CD4-positive, alpha-beta memory T cell (primary cell): ENCODE results near the gene CTDP1. TPM values are rescaled to one million over a fixed set of nuclear protein-coding genes. Genes with fewer than 3 reads are reported as not detected.

ENCODE experiments used
- CTCF ChIA-PET: fragments of 350-600 bp; sonication (Branson Sonifier 250); formaldehyde crosslinking; loops from one replicate; lab custom pipeline; 2021; ENCODE audit warnings: inconsistent platforms; ENCODE audit not compliant: partially characterized antibody; lab: Charles Lee
- POLR2A ChIA-PET: fragments of 350-600 bp; sonication (Branson Sonifier 250); formaldehyde crosslinking; loops from one replicate; lab custom pipeline; 2021; ENCODE audit not compliant: partially characterized antibody; lab: Charles Lee
- DNase-seq, 5 donors: peaks; one replicate each; pipeline versions ENCODE4 v3.0.0 to v3.0.0-alpha.2; 2020 to 2022; ENCODE audit warnings: mixed read lengths in 1 of 5
- H3K27ac ChIP-seq: one replicate; pipeline ENCODE4 v1.7.0; 2013; ENCODE audit warnings: low read depth, low read length
- H3K27me3 ChIP-seq: 2 replicates; pipeline ENCODE4 v1.7.0; 2013; ENCODE audit warnings: mild to moderate bottlenecking, low read length, moderate library complexity; ENCODE audit not compliant: insufficient read depth
- H3K36me3 ChIP-seq: 2 replicates; pipeline ENCODE4 v1.7.0; 2013; ENCODE audit warnings: mild to moderate bottlenecking, low read length, moderate library complexity; ENCODE audit not compliant: insufficient read depth
- H3K4me1 ChIP-seq: 2 replicates; pipeline ENCODE4 v1.7.0; 2013; ENCODE audit warnings: mild to moderate bottlenecking, low read length, moderate library complexity; ENCODE audit not compliant: insufficient read depth
- H3K4me3 ChIP-seq, 2 donors: one replicate each; pipeline ENCODE4 v1.7.0; 2013; ENCODE audit warnings: low read length in 2 of 2, mild to moderate bottlenecking in 1 of 2
- H3K9me3 ChIP-seq, 2 donors: one replicate each; pipeline ENCODE4 v1.7.0; 2013; ENCODE audit warnings: low read length in 2 of 2, control low read depth in 1 of 2; ENCODE audit not compliant: control insufficient read depth in 1 of 2
- H3K27ac Mint-ChIP-seq, 7 donors: one replicate each; pipeline ENCODE4 v1.8.0; 2020 to 2021; ENCODE audit warnings: mixed read lengths in 7 of 7, mild to moderate bottlenecking in 6 of 7, inconsistent platforms in 3 of 7, moderate library complexity in 3 of 7
- H3K27me3 Mint-ChIP-seq, 2 donors: one replicate each; pipeline ENCODE4 v1.8.0; 2020 to 2021; ENCODE audit warnings: mixed read lengths in 2 of 2
- H3K36me3 Mint-ChIP-seq, 2 donors: one replicate each; pipeline ENCODE4 v1.8.0; 2020 to 2021; ENCODE audit warnings: mixed read lengths in 2 of 2, inconsistent platforms in 1 of 2, mild to moderate bottlenecking in 1 of 2
- H3K4me1 Mint-ChIP-seq, 4 donors: one replicate each; pipeline ENCODE4 v1.8.0; 2020 to 2021; ENCODE audit warnings: mixed read lengths in 4 of 4, mild to moderate bottlenecking in 1 of 4
- H3K4me3 Mint-ChIP-seq, 8 donors: one replicate each; pipeline ENCODE4 v1.8.0; 2020 to 2021; ENCODE audit warnings: mixed read lengths in 8 of 8, mild to moderate bottlenecking in 7 of 8, moderate library complexity in 6 of 8, inconsistent platforms in 3 of 8
- H3K9me3 Mint-ChIP-seq, 8 donors: one replicate each; pipeline ENCODE4 v1.8.0; 2020 to 2021; ENCODE audit warnings: mixed read lengths in 8 of 8, mild to moderate bottlenecking in 5 of 8, inconsistent platforms in 3 of 8, moderate library complexity in 1 of 8
- intact Hi-C: fragments of 100-400 bp; cut with micrococcal nuclease; formaldehyde crosslinking; loops from one replicate; pipeline ENCODE4 v1.15.1; 2023
- polyA plus RNA-seq, 2 donors: library from polyadenylated mRNA; unstranded; fragments of 300-500 nt; fragmentation: Illumina TruSeq; gene quantifications; one replicate each; pipeline ENCODE4 v1.2.3, GENCODE V29; 2021
- total RNA-seq, 2 experiments: library from RNA; stranded (reverse); gene quantifications; one replicate each; pipeline ENCODE4 v1.2.3, GENCODE V29; 2021

The CTDP1 gene
- total and polyA plus RNA-seq, 4 experiments from 2014 or later = 8.5 to 44.5 (median 36.4) TPM

DNA sequence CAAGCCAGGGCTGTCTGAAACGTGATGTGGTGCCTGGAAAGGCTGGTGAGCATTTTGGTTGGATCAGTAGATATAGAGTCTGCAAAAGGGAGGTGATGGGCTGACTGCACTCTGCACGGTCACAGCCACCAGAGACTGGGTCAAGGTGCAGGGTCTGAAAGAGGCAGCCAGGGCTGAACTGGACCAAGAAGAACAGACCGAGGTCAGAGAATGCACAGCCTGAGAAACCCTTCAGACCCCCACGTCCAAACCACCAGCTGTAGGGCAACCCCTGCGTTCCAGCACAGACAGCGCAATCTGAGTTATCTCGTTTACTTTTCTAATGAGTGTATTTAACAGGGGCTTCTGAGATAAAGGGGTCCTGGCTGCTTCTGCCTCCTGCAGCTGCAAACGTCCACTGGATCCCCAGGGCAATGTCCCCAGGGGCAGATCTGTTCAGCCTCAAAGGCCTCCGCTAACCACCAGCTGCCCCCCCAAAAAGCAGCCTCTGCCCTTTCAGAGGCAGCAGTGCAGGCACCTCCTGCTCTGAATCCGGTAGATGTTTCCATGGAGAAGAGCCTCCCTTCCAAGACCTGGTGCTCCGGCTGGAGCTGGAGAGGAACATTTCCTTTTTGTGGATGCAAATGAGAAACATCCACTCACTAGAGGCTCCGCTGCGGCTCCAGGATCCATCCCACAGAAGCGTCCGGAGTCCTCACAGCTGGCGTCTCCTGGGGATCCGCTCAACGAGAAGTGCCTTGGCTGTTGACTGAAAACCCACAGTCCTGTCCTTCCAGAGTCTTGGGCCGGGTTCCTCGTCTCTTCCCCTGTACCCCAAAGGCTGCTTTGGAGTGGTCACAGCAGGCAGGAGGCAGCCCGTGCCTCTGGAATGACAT is 117.2 kb downstream of the CTDP1 start:
- H3K9me3 Mint-ChIP-seq = peaks cover 0 to 1% (median 0%) of the 10 kb centered on the region in 8 donors
- peaks cover 4 to 16% (median 6%) of the 10 kb centered on the region in 4 donors for H3K4me1 Mint-ChIP-seq
- H3K27ac ChIP-seq = no peak overlapping the region
- H3K27me3 Mint-ChIP-seq = peaks cover 41 to 46% of the 10 kb centered on the region in 2 donors
- peaks cover 0 to 4% of the 10 kb centered on the region in 2 donors for H3K36me3 Mint-ChIP-seq
- no peaks in the 10 kb centered on the region for H3K4me1 ChIP-seq
- ChIA-PET CTCF (no interaction called here), POLR2A (no interaction called here)
- intact Hi-C loops = no loop called here
- DNase-seq = no peak
- no peaks in the 10 kb centered on the region for H3K9me3 ChIP-seq
- no peak overlapping the region for H3K4me3 ChIP-seq
- H3K4me3 Mint-ChIP-seq = peak overlapping the region in 7 of 8 donors; percentile 59 to 90 (median 76)
- no peaks in the 10 kb centered on the region for H3K36me3 ChIP-seq
- no peaks in the 10 kb centered on the region for H3K27me3 ChIP-seq
- no peak overlapping the region for H3K27ac Mint-ChIP-seq

DNA sequence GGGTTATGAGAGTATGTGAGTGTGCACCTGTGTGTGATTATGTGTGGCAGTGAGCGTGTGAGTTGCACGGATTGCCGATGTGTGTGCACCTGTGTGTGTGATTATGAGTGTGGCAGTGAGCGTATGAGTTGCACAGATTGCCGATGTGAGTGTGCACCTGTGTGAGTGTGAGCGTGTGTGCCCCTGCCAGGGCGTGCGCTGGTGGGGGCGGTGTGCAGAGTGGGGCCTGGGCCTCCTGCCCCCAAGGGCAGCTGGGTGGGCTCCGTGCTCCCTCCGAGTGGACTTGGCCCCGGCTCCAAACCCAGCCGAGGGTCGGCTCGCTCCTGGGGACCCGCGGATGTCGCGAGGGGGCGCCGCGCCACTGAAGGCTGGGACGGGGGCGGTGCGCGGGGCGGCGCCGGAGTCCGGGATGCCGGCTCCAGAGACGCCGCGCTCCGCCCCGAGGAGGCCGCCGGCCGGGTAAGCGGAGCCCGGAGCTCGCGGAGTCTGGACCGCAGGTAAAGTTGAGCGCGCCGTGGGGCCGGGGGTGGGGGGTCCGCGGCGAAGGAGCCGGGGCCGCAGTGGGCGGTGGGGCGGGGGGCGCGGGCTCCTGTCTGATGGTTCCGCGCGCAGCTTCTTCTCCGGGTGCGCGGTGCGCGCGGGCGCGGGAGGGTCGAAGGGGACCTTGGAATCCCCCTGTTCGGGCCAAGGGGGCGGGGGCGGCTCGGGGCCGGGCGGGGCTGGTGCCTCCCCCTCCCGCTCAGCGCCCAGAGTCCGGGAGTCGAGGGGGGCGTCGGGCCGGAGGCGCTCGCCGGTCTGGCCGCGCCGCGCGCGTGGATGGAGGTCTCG is 118.1 kb downstream of the CTDP1 start, which contains the start of gene KCNG2:
Gene KCNG2, plus strand, starts transcription at position 421 of the 828 bp plus-strand sequence. CDS start 65,730 bp downstream, outside the sequence.
- no peaks in the 10 kb centered on the region for H3K4me1 ChIP-seq
- Mint-ChIP-seq H3K27ac (no peak within 1 kb of the TSS), H3K4me3 (peak within 1 kb of the TSS; percentile 56 to 90 (median 74)), H3K9me3 (peaks cover 0 to 1% (median 0%) of the 10 kb centered on the region in 8 donors), H3K27me3 (peaks cover 33 to 38% of the 10 kb centered on the region in 2 donors), H3K4me1 (peaks cover 3 to 16% (median 5%) of the 10 kb centered on the region in 4 donors), H3K36me3 (peaks cover 0 to 4% of the 10 kb centered on the region in 2 donors)
- H3K36me3 ChIP-seq = no peaks in the 10 kb centered on the region
- ChIA-PET POLR2A (no interaction called here), CTCF (no interaction called here)
- H3K27ac ChIP-seq = no peak within 1 kb of the TSS
- H3K9me3 ChIP-seq = no peaks in the 10 kb centered on the region
- intact Hi-C loops = no loop called here
- no peak within 1 kb of the TSS for H3K4me3 ChIP-seq
- DNase-seq = no peak
- H3K27me3 ChIP-seq = no peaks in the 10 kb centered on the region

DNA sequence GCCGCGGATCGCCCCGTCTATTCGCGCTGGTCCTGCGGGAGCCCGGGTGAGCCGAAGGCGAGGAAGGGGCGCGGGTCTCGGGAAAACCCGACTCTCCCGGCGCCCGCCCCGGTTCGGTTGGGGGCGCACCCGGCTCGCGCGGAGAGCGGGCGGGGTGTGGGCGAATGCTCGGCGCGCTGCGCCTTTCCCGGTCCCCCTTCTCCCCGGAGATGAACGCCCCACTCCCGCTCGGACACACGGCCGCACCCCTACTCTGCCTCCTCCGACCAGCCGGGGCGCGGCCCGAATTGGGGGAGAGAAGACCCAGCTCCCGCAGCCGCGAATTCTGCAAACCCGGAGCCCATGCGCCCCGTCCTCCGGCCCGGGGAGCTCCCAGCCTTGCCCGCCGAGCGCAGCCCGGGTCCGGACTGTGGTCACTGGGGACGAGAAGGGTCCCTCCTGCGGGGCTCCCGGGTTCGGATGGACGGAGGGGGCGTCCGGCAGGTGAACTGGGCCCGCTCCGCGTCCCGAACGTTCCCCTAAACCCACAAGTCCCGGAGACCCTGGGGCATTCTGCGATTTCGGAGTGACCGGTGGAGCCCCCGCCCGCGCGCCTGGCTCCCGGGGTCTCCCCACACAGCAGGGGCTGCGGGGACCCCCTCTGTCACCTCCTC is 118.9 kb downstream of the CTDP1 start:
- POLR2A ChIA-PET = no interaction called here
- no peaks in the 10 kb centered on the region for H3K27me3 ChIP-seq
- Mint-ChIP-seq H3K9me3 (peaks cover 0 to 1% (median 0%) of the 10 kb centered on the region in 8 donors), H3K27ac (no peak overlapping the region), H3K4me1 (peaks cover 3 to 16% (median 5%) of the 10 kb centered on the region in 4 donors), H3K27me3 (peaks cover 34 to 37% of the 10 kb centered on the region in 2 donors), H3K4me3 (peak overlapping the region in 2 of 8 donors; percentile 34 to 37), H3K36me3 (peaks cover 0 to 4% of the 10 kb centered on the region in 2 donors)
- no peaks in the 10 kb centered on the region for H3K36me3 ChIP-seq
- H3K4me3 ChIP-seq = no peak overlapping the region
- intact Hi-C loops = no loop called here
- DNase-seq = no peak
- CTCF ChIA-PET = no interaction called here
- H3K4me1 ChIP-seq = no peaks in the 10 kb centered on the region
- no peaks in the 10 kb centered on the region for H3K9me3 ChIP-seq
- H3K27ac ChIP-seq = no peak overlapping the region

DNA sequence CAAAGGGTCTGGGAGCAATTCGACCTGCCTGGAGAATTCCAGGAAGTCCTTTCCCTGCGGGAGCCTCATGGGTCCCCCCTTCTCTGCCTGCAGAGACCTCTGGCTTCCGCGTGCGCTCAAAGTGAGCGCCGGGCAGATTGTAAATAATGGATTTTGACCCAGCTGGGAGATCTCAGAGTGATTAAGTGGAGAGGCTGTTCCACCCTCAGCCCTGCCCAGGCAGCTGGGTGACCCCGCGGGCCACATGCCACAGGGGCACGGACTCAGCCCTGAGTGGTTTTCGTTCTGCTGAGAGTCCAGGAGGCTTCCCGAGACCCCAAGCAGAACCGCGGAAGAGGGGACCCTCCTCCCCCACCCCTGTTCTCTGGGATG is 119.4 kb downstream of the CTDP1 start:
- Mint-ChIP-seq H3K9me3 (peaks cover 0 to 1% (median 0%) of the 10 kb centered on the region in 8 donors), H3K27me3 (peaks cover 34 to 37% of the 10 kb centered on the region in 2 donors), H3K27ac (no peak overlapping the region), H3K36me3 (peaks cover 0 to 4% of the 10 kb centered on the region in 2 donors), H3K4me1 (peaks cover 3 to 16% (median 5%) of the 10 kb centered on the region in 4 donors), H3K4me3 (peak overlapping the region in 2 of 8 donors; percentile 34 to 37)
- H3K36me3 ChIP-seq = no peaks in the 10 kb centered on the region
- no peak overlapping the region for H3K27ac ChIP-seq
- ChIA-PET CTCF (no interaction called here), POLR2A (no interaction called here)
- no peaks in the 10 kb centered on the region for H3K4me1 ChIP-seq
- intact Hi-C loops = no loop called here
- H3K27me3 ChIP-seq = no peaks in the 10 kb centered on the region
- H3K4me3 ChIP-seq = no peak overlapping the region
- no peaks in the 10 kb centered on the region for H3K9me3 ChIP-seq
- DNase-seq = no peak

DNA sequence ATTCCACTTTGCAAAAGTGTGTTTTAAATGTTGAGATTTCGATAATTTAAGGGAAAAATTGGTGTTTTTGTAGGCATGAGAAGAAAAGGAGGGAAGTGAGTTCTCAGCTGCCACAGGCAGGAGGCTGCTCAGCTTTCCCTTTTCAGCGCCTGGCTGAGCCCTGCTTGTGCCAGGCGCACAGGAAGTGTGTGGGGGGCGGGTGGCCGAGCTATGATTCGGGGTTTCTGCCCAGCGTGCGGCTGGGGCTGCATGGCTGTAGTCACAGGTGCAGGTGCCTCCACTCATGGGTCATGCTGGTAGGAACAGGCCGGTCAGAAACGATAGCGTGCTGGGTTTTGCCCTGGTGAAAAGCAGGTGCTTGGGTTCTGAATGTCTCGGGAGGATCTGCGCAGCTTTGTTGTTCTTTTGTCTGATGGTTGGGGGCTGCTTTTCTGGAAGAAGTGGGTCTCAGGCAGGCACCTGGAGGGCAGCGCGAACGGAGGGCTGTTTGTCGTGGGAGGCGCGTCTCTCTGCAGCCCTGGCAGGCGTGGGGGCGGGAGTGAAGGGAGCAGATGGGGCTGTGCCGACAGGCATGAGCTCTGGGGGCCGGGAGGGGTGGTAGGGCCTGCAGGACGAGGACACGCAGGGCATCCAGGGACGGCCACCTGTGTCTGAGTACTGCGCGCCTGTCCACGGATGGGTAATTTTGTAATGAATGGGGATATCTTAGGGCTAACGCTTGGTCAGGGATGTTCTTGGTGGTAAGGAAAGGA is 120.2 kb downstream of the CTDP1 start:
- H3K9me3 Mint-ChIP-seq = peaks cover 0 to 1% (median 0%) of the 10 kb centered on the region in 8 donors
- no peak for DNase-seq
- no peak overlapping the region for H3K27ac Mint-ChIP-seq
- POLR2A ChIA-PET = no interaction called here
- peaks cover 0 to 4% of the 10 kb centered on the region in 2 donors for H3K36me3 Mint-ChIP-seq
- H3K36me3 ChIP-seq = no peaks in the 10 kb centered on the region
- no peaks in the 10 kb centered on the region for H3K9me3 ChIP-seq
- no peaks in the 10 kb centered on the region for H3K4me1 ChIP-seq
- H3K4me3 Mint-ChIP-seq = peak overlapping the region in 4 of 8 donors; percentile 12 to 52 (median 20)
- no peak overlapping the region for H3K27ac ChIP-seq
- intact Hi-C loops = no loop called here
- H3K4me1 Mint-ChIP-seq = peaks cover 3 to 16% (median 5%) of the 10 kb centered on the region in 4 donors
- peaks cover 29 to 36% of the 10 kb centered on the region in 2 donors for H3K27me3 Mint-ChIP-seq
- H3K27me3 ChIP-seq = no peaks in the 10 kb centered on the region
- CTCF ChIA-PET = no interaction called here
- H3K4me3 ChIP-seq = no peak overlapping the region

DNA sequence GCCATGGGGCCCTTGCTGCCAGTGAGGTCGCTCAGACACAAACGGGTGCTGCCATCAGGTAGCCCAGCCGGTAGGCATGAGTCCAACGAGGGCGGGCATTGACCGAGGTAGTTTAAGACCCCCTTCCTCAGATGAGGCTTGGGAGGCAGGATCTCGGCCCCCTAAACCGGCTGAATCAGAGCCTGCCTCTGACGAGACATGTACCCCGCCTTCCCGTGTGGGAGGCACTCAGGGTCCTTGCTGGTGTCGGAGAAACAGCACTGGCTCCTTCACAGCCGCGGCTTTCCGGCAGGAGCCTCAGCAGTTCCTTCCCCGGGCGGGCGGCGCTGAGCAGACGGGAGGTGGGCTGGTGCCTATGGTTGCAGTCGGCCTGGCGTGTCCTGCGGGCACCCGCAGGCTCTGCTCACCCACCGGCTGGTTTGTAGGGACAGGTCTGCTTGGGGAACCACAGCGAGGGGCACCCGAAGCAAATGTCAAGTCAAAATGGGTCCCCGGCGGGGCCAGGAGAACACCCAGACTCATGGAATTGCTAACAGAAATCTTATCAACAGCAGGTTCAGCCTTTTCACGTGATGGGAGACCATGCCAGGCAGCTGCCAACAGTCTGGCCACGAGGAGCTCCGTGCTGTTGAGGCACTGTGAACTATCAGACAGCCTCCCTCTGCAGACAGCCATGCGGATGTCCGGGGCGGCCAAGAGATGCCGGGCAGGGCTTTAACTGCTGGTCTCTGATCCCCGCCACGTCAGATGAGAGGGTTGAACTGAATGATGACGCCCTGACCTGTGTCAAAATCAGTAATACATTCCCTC is 121.0 kb downstream of the CTDP1 start:
- peaks cover 3 to 16% (median 5%) of the 10 kb centered on the region in 4 donors for H3K4me1 Mint-ChIP-seq
- no peaks in the 10 kb centered on the region for H3K36me3 ChIP-seq
- H3K4me3 ChIP-seq = no peak overlapping the region
- no peaks in the 10 kb centered on the region for H3K9me3 ChIP-seq
- no peak for DNase-seq
- H3K9me3 Mint-ChIP-seq = peaks cover 0 to 1% (median 0%) of the 10 kb centered on the region in 8 donors
- H3K36me3 Mint-ChIP-seq = peaks cover 0 to 4% of the 10 kb centered on the region in 2 donors
- H3K27me3 ChIP-seq = no peaks in the 10 kb centered on the region
- no peak overlapping the region for H3K27ac ChIP-seq
- H3K4me3 Mint-ChIP-seq = no peak overlapping the region
- intact Hi-C loops = no loop called here
- ChIA-PET CTCF (no interaction called here), POLR2A (no interaction called here)
- no peak overlapping the region for H3K27ac Mint-ChIP-seq
- no peaks in the 10 kb centered on the region for H3K4me1 ChIP-seq
- H3K27me3 Mint-ChIP-seq = peaks cover 27 to 28% of the 10 kb centered on the region in 2 donors
